Left colon (tissue), 2 donors: ENCODE measurements around the gene RUFY4. TPM values are rescaled to one million over a fixed set of nuclear protein-coding genes. Genes with fewer than 3 reads are reported as not detected.

Experiments used
- ATAC-seq: fragments of 200-7000 bp; cut with Tn5 transposase; one replicate; pipeline ENCODE4 v1.9.1; 2020; ENCODE audit warnings: mild to moderate bottlenecking, moderate library complexity
- DNase-seq, 2 donors: peaks; one replicate each; pipeline ENCODE4 v3.0.0-alpha.2; 2020
- intact Hi-C, 2 donors: fragments of 100-400 bp; cut with DNase I in 1 of 2; cut with micrococcal nuclease in 1 of 2; formaldehyde crosslinking; loops; one replicate each; pipeline versions ENCODE4 v1.11.2 to v1.14.0; 2022; cut with DNase I, micrococcal nuclease
- total RNA-seq, 2 donors: library from RNA; stranded (reverse); fragmentation: NEBNext Ultra II Directional; extraction: Animal tissue kit (Norgen Biotek cat#: 25700); gene quantifications; one replicate each; pipeline ENCODE4 v1.2.1, GENCODE V29; 2021
- donor health status: DM: no; HTN: no; CAD: no.
- donor health status: DM: yes; HTN: yes; CAD: no.

Gene RUFY4
- total RNA-seq, 2 donors from 2014 or later = 0.28 to 0.76 TPM

- intact Hi-C loops = loop anchor here in 1 of 2 donors (5.0 kb wide), 1 partner anchor 242 kb away; no protein-coding TSS in a partner anchor
- no peak for DNase-seq
These were observed 39.4 kb upstream of the RUFY4 start for GRCh38 chr2:218029366-218030360.

GRCh38 chr2:218030409-218031195, 38.5 kb upstream of the RUFY4 start:
- no peak for DNase-seq

More at GRCh38 chr2:218029366-218030360, 39.4 kb upstream of the RUFY4 start:
- ATAC-seq = no peak

GRCh38 chr2:218031261-218031660, 37.8 kb upstream of the RUFY4 start:
- DNase-seq = no peak
- intact Hi-C loops = loop anchor here in 1 of 2 donors (5.0 kb wide), 1 partner anchor 244 kb away; no protein-coding TSS in a partner anchor
- no peak for ATAC-seq

More at GRCh38 chr2:218030409-218031195, 38.5 kb upstream of the RUFY4 start:
- no peak for ATAC-seq
- intact Hi-C loops = loop anchor here in 1 of 2 donors (5.0 kb wide), 1 partner anchor 243 kb away; no protein-coding TSS in a partner anchor

GRCh38 chr2:218031771-218032257, 37.2 kb upstream of the RUFY4 start:
- no peak for ATAC-seq
- intact Hi-C loops = loop anchor here in 1 of 2 donors (5.0 kb wide), 1 partner anchor 245 kb away; no protein-coding TSS in a partner anchor
- DNase-seq = no peak

- no peak for ATAC-seq
- intact Hi-C loops = loop anchor here in 1 of 2 donors (5.0 kb wide), 1 partner anchor 245 kb away; no protein-coding TSS in a partner anchor
- DNase-seq = no peak
These were observed 36.5 kb upstream of the RUFY4 start for GRCh38 chr2:218032336-218033171.

- intact Hi-C loops = loop anchor here in 1 of 2 donors (5.0 kb wide), 1 partner anchor 246 kb away; no protein-coding TSS in a partner anchor
- DNase-seq = no peak
- no peak for ATAC-seq
These were observed 35.9 kb upstream of the RUFY4 start for GRCh38 chr2:218033208-218033589.

GRCh38 chr2:218033590-218034496, 35.2 kb upstream of the RUFY4 start:
- ATAC-seq (no peak), DNase-seq (no peak)
- intact Hi-C loops = loop anchor here in 1 of 2 donors (5.0 kb wide), 1 partner anchor 247 kb away; no protein-coding TSS in a partner anchor

- ATAC-seq = peak; percentile 85
- peak; percentile 45 to 56 for DNase-seq
- intact Hi-C loops = loop anchor here in 1 of 2 donors (5.0 kb wide), 1 partner anchor 247 kb away; no protein-coding TSS in a partner anchor
These were observed 34.4 kb upstream of the RUFY4 start for GRCh38 chr2:218034497-218035213.

DNA sequence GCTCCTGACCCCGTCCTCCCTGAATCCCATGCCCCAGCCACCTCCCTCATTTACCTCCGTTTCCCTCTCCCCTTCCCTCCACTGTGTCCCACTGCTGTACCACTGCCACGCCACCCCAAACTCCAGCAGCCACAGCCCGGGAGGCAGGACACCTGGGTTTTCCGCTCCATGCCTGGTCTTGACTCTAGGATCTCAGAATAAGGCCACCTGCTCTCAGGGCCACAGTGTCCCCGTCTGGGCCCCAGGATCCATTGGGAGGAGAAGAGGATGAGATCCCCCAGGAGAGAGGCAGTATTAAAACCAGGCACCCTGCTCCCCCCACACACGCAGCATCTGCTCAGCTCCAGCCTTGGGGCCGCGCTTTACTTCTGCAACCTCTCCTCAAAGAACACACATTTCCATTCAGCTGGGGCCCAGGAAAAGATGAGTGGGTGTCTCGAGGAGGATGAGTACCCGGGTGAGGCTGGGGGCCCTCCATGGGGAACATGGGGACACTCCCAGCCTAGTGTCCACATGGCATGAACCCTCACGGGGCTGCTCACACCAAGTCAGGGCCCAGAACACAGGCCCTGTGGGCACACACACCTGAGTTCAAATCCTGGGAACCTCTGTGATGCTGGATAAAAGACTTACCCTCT, 33.5 kb upstream of the RUFY4 start:
- no peak for DNase-seq
- no peak for ATAC-seq
- intact Hi-C loops = no loop called here

GRCh38 chr2:218036371-218036770, 32.7 kb upstream of the RUFY4 start:
- intact Hi-C loops = no loop called here
- DNase-seq = no peak
- ATAC-seq = no peak

GRCh38 chr2:218039171-218039570, 29.9 kb upstream of the RUFY4 start:
- DNase-seq (no peak), ATAC-seq (no peak)
- intact Hi-C loops = no loop called here

DNA sequence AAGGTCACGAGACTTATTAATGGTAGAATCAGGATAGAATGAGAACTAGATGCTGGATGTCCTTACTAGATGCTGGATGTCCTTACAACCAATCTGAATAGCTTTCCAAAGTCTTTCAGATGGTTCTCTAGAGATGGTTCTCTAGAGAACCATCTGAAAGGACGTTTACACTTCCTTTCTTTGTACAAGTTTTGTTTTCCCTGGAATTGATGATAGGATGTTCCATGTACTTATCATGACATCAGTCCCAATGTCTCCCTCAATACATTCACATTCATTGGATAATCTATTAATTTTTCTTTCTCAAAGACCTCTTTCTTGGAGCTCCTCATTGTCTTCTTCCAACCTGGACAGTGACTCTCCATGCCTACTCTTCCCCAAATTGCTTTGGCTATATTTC, 28.2 kb upstream of the RUFY4 start:
- no peak for ATAC-seq
- DNase-seq = no peak
- intact Hi-C loops = no loop called here

DNA sequence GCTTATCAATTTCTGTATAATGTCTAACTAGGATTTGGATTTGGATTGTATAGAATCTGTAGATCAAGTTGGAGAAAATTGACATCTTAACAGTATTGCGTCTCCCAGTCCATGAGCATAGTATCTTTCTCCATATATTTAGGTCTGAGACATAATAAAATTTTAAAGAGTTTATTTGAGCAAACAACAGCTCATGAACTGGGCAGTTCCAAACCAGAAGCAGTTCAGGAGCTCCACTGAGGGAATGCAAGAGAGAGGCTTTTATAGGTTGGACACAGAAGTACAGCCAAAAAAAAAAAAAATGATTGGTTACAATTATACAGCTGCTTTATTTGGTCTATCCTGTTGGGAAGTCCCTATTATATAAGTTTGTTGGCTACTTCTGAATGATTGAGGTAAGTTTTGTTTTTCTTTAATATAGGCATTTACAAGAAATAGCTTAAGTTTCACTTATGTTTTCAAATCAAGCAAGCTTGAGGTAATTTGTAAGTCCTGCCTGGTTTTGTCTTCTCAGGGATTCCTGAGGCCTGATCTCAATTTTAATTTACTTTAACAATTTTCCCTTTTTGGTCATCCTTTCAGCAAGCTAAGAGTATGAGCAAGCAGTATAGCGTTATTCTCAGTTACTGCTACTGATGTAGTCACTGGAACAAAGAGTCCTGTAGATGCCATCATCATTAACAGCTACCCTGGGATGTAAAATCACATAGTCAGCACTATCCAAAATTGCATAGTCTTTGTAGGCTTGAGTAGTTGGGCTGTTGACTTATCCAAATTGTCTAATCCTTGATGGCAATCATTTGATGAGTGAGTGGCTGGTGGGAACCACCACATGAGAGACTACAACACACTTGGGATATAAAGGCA, 27.5 kb upstream of the RUFY4 start:
- ATAC-seq = no peak
- intact Hi-C loops = no loop called here

GRCh38 chr2:218043100-218043499, 26.0 kb upstream of the RUFY4 start:
- ATAC-seq (no peak), DNase-seq (no peak)
- intact Hi-C loops = no loop called here

More for the DNA sequence above, 27.5 kb upstream of the RUFY4 start:
- DNase-seq = no peak

DNA sequence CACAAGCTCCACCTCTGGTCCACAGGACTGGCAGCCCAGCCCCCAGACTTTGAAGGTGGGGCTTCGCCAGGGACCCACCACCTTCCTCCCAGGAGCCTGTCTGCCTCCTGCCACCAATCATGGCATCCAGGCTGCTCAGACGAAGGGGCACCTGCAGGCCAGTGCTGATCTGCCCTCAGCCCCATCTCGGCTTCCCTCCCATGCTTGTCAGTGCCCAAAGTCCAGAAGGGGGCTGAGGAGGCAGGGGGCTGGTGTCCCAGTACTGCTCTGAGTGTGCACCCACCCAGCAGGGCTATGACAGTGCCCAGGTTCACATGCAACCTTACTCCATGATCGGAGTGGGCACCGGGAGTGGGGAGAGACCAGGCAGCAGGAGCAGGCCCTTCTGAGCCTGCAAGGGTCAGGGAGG, 25.3 kb upstream of the RUFY4 start:
- intact Hi-C loops = no loop called here
- DNase-seq = no peak

More for the DNA sequence above, 25.3 kb upstream of the RUFY4 start:
- no peak for ATAC-seq
